Hematopoietic multipotent progenitor cell treated with erythropoietin and hydrocortisone succinate and interleukin-3 and kit ligand, for 17 days (in vitro differentiated cells): ENCODE data around the gene TVP23C.
"Not testable (repeated sequence)": the region's sequence is repeated elsewhere in the genome, so short reads cannot be mapped to it uniquely, and the experiment has no call there.

Experiments
- DNase-seq: peaks from one replicate; pipeline ENCODE4 v3.0.0-alpha.2; 2015; ENCODE audit warnings: low spot score

TVP23C gene

DNA sequence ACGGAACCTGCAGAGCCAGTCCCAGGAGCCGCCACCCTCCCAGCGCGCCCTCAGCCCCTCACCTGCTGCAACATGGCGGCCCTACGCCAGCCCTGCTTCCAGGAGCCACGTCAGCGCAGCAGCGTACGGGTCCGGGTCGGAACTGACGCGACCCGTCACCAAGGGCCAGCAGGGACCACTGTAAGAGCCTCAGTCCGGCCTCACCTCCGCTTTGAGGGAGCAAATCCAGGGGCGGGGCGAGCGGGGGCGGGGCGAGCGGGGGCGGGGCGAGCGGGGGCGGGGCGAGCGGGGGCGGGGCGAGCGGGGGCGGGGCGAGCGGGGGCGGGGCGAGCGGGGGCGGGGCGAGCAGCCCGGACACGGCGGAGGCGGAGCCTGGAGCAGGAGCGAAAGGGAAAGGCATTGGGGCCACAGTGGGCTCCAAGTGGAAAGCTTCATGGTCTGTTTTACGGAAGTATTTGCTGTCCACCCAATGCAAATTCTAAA lies at the start of gene TVP23C:
TVP23C (minus strand) TSS at position 109 of the 483 bp plus-strand sequence; CDS start at position 74, 35 bp downstream.
- peak; percentile 69 for DNase-seq

DNA sequence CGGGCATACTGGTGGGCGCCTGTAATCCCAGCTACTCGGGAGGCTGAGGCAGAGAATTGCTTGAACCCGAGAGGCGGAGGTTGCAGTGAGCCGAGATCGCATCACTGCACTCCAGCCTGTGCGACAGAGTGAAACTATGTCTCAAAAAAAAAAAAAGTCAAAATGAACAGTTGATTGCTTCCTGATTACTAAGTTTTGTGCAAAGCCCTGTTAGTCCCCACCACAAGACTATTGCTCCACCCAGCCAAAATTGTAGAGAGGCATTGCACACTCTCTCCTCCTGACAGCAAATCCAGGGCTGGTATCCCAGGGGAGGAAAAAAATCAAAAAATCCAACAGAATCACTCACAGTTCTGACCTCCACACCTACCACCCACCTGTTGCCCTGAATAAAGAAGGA lies 29.7 kb upstream of the TVP23C start:
- DNase-seq, result not testable (repeated sequence)

DNA sequence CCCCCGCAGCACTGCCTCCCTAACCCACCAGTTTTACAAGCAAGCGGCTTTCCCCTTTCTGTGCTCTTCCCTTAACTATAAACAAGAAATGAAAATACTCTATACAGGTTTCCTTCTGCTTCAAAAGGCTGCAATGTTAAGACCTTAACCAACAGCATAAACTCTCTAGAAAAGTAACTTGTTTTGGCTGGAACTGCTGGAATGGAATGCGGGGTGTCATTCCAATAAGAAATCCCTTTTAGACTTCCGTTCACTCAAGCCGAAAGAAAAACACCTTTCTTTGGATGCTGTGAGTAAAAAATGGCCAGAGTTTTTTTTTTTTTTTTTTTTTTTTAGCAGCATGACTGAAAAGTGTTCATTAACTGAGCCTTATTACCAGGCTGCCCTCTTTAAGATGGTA lies 28.7 kb upstream of the TVP23C start:
- DNase-seq, result not testable (repeated sequence)

DNA sequence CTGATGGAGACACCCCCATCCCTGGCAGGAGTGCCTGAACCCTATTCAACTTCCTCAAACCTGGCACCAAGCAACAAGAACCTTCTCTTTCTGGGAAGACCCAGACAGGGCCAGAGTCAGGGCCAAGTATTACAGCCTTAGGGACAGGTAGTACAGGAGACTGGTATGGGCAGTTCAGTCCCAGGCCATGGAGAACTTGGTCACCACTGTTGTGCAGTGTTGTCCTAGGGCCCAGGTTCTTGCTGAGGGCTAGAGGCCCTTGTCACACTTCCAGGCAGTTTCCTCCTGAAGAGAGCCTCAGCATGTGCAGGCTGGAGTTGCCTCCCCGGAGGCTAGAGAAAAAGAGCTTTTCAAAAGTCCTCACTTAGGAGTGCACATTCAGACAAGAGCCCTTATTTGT lies 27.6 kb upstream of the TVP23C start:
- DNase-seq, result not testable (repeated sequence)

DNA sequence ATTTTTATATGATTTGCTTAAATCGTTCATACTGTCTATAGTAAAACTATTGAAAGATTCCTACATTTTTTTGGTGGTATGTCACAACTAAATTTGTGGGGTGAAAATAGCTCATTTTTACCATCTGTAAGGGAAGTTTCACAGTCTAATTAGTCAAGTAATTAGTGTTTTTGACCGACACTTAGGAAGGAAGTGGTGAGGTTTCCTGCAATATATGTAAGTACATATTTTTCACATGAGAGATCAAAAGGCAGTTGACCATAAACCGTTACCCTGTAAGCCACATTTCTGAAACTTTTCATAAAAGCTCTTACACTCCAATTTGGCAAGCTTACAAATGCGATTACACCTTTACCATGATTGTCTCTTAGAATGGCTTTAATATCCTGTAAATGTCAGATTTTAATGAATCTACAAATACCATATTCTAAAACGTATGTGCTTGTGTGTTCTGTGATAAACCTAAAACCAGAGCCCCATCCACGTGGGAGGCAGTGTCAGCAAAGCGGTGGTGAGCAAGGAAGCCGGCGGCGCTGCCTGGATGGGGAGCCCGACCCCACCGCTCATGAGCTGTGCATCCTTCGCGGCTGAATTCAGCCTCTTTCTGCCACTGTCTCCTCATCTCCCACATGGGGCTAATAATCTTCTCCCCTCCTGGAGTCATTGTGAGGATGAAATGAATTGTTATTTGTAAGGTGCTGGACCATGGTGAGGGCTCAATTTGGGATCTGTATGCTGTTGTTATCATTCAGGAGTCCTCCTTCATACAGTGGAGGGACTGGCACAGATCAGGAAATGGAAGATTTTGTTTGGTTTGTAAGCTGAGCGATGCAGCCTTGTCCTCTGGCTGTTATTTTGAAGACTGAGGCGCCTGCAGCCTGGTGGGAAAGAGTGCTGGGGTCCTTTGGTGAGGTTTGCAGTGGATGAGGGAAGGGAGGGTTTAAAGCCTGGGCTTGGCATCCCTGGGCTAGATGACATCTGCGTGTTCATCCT lies 26.6 kb upstream of the TVP23C start:
- not testable (repeated sequence) for DNase-seq

DNA sequence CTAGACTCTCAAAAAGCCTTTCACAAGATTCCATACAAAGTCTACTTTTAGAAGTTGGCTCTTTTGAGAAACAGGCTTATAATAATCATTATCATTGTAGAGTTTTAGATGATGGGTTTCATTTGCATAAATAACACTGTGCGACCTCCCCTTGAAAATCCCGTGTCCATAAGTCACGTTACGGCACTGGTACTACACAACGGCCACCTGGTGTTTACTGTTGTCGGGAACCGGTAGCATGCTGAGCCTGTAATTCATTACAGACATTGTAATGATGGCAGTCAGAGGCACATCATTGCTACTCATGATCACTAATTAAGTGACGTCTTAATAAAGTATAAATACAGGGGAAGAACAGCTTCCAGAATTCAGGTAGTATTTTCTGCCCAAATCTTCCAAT lies 24.7 kb upstream of the TVP23C start:
- DNase-seq, result not testable (repeated sequence)

DNA sequence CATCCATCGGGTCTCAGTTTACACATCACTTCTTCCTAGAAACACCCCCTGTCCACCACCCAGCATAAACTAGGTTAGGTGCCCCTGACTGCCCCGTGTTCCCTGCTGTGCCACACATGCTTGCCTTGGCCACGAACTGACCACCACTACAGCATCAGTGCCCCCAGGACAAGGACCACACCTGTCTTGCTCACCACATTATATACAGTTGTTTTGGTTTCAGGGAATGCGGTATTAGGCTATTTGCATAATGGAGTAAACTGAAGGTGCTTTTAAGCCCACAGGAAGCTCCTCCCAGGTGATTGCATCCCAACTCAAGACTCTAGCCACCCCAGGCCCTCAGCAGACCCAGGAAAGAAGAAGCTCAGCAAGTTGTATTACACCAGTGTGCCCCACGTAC lies 20.0 kb upstream of the TVP23C start:
- not testable (repeated sequence) for DNase-seq

DNA sequence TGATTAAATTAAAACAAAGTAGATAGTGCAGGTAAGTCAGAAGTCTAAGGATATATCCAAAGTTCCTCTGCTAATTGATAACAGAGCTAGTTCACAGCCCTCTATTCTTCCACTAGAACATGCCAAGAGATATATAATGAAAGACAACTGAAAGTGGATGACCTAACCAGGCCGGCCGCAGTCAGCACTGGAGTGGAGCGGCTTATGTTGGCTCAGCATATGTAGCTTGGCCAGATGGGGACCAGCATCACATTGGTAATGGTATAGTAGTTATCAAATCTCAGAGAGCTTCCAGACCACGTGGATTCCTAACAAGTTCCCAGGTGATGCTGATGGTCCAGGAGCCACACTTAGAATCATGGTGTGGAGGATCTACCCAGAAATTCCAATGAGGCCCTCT lies 18.2 kb upstream of the TVP23C start:
- not testable (repeated sequence) for DNase-seq

DNA sequence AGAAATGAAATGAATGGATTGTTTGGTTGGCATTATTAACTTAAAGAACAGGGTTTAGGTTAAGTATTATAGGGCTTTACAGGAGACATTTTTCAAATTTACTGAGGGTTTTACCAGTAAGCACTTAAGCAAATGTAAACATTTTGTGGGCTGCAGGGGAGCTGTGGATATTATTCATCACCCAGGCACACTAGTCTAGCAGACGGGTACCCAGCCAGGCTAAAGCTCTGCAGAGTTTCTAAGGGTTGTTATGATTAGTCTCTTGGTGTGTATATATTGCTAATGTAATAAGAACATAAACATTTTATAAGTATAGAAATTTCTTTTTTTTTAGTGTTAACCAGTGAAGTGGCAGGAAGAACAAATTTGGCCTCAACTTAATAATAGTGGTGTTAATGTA lies 13.6 kb upstream of the TVP23C start:
- DNase-seq, result not testable (repeated sequence)

DNA sequence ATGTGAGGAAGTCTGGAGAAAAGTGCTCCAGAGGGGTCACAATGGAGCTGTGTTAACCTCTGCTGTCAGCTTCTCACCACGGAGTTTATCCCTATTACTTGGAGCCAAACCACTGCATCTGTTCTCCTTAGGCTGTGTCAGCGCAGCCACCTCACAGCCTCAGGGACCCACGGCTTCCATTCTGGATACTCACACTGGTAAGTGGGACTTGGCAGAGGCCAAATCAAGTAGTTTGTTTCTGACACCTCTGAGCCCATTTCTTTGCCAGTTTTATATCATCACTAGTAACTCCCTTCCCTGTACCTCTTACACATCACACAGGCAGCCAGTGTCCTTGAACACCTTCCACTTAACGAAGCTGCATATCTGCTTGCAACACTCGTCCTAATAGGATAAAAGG lies 11.4 kb upstream of the TVP23C start:
- not testable (repeated sequence) for DNase-seq

DNA sequence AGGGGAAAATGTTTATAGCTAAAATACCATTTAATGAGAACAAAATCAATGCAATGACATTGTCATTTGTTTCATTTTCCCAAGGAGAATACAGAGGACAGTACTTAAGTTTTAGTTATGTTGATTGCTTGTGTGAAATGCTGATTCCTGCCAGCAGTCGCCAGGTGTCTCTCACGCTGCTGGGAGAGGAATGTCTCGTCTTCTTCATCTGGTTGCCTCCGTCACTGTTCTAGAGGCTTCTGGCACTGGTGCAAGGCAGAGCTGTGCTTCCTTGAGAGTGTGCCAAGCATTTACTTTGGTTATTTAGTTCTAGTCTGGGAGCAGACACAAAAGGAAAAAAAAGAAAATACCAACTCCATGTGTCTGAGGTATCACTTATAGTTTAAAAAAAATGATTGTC lies 10.6 kb upstream of the TVP23C start:
- DNase-seq, result not testable (repeated sequence)

DNA sequence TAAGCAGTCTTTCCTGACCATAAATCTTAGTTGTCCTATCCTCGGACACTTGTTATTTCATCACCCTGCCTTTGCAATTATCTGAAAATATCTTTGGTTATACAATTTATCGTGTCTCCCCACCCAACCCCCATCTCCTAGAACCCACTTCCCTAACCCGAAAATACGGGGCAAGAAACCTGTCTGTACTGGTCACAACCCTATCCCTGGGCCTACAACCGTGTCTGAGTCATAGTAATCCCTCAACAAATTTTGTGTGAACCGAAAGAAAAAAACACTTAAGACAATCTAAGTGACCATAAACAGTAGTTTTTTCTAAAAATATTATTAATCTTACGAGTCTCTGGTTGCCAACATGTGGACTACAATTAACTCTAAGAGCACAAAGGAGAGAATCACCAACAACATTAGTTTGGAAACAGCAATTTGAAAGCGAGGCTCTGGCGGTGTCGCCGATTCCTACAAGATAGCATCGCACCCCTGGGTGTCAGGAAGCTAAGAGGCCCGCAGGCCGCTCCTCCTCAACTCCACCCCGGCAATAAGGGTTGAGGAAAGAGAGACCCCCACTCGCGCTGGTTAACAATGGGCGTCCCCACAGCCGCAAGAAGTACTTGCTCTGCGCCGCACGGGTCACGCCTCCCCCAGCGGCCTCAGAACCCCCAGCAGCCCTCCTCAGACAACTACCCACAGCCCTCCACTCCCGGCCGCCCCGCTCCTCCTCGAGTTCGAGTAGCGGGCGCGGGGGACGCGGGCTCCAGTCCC lies 489 bp downstream of the TVP23C start:
- not testable (repeated sequence) for DNase-seq

DNA sequence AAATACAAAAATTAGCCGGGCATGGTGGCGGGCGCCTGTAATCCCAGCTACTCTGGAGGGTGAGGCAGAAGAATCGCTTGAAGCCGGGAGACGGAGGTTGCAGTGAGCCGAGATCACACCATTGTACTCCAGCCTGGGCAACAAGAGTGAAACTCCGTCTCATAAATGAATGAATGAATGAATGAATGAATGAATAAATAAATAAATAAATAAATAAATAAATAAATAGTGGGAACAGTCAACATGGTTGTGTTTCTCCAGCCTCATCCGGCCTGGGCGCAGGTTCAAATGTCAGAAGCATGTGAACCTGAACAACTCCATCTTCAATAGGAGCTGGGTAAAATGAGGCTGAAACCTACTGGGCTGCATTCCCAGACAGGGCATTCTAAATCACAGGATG lies 1.8 kb downstream of the TVP23C start:
- not testable (repeated sequence) for DNase-seq

DNA sequence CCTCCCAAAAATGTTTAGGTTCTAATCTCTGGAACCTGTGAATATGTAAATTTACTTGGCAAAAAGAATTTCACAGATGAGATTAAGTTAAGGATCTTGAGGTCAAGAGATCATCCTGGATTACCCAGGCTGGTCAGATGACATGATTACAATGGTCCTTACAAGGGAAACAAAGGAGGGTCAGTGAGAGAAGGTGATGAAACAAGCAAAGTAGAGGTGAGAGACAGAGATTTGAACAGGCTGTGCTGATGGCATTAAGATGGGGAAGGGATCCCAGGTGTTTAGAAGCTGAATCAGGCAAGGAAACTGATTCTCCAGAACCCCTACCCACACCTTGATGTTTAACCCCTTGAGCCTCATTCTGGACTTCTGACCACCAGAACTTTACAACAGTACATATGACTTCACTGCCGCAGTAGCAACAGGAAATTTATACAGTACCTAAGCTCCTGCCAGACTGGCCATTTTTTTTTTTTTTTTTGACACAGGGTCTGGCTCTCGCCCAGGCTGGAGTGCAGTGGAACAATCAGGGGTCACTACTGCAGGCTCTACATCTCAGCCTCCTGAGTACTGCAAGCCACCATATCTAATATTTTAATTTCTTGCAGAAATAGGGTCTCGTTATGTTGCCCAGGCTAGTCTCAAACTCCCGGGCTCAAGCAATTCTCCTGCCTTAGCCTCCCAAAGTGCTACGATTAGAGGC lies 4.7 kb downstream of the TVP23C start:
- DNase-seq, result not testable (repeated sequence)

DNA sequence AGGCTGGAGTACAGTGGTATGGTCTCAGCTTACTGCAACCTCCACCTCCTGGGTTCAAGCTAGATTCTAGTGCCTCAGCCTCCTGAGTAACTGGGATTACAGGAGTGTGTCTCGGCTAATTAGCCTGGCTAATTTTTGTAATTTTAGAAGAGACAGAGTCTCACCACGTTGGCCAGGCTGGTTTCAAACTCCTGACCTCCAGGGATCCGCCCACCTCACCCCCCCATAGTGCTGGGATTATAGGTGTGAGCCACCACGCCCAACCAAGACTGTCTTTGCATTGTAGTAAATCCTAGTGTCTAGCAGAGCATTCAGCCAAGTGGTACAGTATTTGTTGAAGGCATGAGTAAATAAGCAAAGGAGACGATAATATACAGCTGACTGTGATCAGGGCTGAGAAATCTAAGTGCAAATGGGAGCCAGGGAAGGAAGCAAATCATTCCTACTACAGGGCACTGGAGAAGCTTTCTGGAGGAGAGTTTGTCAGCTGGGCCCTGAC lies 5.9 kb downstream of the TVP23C start:
- not testable (repeated sequence) for DNase-seq

DNA sequence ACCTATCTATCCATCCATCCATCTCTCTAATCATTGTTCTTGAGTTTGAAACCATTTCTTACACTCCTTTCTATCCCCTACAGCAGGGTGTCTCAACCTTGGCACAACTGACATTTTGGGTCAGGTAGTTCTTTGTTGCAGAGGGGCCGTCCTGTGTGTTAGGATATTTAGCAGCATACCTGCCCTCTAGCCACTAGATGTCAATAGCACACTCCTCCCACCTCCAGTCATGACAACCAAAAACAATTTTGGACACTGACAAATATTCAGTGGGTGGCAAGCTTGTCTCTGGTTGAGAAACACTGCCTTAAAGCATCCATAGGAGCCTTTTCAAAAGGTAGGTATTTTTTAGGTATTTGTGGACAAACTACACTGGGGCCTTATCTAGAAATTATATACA lies 10.4 kb downstream of the TVP23C start:
- not testable (repeated sequence) for DNase-seq

DNA sequence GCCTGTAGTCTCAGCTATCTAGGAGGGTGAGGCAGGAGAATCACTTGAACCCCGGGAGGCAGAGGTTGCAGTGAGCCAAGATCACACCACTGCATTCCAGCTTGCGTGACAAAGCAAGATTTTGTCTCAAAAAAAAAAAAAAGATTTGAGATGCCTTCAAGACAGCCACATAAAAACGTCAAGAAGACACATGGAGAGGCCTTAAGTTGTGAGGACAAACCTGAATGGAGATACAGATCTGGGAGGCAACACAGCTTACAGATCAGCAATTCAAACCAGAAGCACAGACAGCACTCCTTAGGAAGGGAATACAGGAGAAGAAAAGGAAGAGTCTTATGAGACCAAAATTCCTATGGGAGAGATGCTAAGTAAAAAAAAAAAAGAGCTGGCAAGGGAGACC lies 13.7 kb downstream of the TVP23C start:
- not testable (repeated sequence) for DNase-seq

DNA sequence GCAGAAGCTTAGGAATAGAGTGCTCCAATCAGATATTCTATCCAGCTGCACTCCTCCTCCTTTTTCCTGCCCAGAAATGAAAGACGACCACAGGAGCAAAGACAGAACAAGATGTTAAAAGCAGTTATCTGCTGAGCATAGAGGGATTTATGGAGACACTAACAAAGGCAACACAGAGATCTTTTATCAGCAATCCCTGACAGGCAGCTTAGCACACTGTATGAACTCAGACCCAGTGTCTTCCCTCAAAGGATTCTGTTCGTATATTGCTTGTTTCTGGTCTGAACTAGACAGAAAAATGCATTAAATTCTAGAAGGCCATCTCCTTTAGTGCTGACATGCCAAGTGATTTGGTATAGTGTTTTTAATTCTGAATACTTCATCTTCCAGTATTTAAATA lies 16.7 kb downstream of the TVP23C start:
- DNase-seq, result not testable (repeated sequence)

DNA sequence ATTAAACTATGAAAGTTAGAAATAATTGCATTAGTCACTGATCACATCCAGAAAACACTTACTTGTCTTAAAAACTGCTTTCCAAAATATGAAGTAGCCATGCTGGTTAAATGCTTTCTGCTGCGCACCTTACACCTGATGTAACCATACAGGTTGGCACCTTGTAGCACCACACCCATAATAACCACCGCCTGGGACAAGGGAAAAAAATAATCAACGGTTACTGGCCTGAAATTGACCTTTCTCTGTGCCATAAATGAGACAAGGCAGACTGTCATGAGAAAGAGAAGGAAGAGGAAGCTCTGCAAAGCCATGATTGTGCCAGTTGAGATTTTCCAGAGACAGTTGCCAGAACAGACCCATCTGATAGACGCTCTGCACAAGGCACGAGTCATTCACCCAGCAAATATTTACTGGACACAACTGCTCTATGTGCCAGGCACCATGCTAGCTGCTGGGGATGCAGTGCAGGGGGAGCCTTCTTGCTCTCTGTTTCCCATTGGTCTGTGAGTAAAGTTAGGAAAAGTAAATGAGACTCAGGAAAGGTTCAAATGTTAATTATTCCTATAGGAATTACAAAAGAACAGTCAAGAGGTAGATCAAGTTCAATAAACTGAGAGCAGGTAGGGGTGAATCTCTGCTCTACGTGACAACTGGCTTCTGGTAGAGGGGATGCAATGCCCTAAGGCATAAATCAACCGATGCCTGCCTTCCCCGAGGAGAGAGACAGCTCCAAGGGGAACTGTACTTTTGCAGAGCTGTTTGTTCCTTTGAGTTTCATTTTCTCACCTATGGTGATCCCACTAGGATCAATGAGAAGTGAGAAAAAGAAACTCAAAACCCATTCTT lies 22.7 kb downstream of the TVP23C start:
- DNase-seq, result not testable (repeated sequence)

DNA sequence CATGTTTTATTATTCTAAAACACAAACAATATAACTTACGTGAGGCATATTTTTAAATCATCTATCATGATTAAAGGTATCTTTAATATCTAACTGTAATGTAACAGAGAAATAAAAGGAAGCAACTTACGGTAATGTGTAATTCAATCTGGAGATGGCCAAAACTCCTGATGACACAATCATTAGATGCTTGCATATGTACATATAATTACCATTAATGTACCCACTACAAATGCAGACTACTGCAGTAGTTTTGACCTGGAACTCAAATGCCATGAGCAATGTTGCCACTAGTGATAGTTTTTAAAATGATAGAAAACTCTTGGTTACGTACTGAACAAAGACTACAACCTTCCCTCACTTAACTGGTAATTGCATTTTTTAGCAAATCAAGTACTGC lies 30.2 kb downstream of the TVP23C start:
- DNase-seq, result not testable (repeated sequence)
